OCI-M2 (cell line): ENCODE data around the gene ICAM1.
A peak's percentile ranks its signal among the peaks of the same experiment; 100 is the strongest.
"Not testable (repeated sequence)": the region's sequence is repeated elsewhere in the genome, so short reads cannot be mapped to it uniquely, and the experiment has no call there.

ENCODE experiments used
- DNase-seq: peaks from one replicate; lab custom pipeline; 2025; ENCODE audit not compliant: unreplicated experiment; lab: John Stamatoyannopoulos, UW

ICAM1 gene, protein sequence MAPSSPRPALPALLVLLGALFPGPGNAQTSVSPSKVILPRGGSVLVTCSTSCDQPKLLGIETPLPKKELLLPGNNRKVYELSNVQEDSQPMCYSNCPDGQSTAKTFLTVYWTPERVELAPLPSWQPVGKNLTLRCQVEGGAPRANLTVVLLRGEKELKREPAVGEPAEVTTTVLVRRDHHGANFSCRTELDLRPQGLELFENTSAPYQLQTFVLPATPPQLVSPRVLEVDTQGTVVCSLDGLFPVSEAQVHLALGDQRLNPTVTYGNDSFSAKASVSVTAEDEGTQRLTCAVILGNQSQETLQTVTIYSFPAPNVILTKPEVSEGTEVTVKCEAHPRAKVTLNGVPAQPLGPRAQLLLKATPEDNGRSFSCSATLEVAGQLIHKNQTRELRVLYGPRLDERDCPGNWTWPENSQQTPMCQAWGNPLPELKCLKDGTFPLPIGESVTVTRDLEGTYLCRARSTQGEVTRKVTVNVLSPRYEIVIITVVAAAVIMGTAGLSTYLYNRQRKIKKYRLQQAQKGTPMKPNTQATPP

DNA sequence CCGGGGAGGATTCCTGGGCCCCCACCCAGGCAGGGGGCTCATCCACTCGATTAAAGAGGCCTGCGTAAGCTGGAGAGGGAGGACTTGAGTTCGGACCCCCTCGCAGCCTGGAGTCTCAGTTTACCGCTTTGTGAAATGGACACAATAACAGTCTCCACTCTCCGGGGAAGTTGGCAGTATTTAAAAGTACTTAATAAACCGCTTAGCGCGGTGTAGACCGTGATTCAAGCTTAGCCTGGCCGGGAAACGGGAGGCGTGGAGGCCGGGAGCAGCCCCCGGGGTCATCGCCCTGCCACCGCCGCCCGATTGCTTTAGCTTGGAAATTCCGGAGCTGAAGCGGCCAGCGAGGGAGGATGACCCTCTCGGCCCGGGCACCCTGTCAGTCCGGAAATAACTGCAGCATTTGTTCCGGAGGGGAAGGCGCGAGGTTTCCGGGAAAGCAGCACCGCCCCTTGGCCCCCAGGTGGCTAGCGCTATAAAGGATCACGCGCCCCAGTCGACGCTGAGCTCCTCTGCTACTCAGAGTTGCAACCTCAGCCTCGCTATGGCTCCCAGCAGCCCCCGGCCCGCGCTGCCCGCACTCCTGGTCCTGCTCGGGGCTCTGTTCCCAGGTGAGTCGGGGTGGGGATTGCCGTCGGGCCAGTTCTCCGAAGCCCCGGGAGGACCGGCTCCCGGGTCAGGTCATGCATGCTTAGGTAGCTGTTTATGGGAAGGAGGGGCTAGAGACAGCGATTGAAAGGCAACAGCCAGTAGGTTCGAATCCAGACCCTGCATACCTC is at the start of gene ICAM1:
ICAM1 (plus strand) TSS at position 505 of the 779 bp plus-strand sequence; CDS start at position 545, 40 bp downstream.
- DNase-seq, result no peak

DNA sequence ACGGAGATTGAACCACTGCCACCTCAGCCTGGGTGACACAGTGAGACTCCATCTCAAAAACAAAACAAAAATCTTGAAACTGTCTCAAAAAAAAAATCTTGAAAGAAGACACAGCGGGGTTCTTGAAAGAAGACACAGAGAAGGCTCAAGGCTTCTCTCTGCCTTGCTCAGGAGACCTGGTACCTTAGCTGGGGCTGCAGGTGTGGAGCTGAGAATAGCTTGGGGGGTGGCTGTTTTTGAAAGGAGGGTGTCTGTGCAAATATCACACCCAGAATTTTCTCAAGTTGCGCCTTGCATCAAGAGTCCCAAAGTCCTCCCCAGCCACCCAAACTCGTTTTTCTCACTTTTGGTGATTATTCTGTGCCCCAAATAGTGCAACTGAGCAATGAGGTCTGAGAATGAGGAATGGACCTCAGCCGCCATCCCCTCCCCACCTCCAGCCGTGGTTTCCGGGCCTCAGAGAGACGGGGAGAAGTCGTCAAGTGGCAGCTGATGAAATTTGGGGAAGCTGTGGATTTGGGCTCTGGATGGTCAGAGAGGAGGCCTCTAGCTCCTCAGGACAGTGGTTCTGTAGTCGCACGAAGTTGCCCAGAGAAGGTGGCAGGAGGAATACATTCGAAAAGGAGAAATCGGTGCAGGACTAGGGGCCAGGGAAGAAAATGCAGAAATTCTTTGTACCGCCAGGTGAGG is 48.6 kb upstream of the ICAM1 start:
- no peak for DNase-seq

DNA sequence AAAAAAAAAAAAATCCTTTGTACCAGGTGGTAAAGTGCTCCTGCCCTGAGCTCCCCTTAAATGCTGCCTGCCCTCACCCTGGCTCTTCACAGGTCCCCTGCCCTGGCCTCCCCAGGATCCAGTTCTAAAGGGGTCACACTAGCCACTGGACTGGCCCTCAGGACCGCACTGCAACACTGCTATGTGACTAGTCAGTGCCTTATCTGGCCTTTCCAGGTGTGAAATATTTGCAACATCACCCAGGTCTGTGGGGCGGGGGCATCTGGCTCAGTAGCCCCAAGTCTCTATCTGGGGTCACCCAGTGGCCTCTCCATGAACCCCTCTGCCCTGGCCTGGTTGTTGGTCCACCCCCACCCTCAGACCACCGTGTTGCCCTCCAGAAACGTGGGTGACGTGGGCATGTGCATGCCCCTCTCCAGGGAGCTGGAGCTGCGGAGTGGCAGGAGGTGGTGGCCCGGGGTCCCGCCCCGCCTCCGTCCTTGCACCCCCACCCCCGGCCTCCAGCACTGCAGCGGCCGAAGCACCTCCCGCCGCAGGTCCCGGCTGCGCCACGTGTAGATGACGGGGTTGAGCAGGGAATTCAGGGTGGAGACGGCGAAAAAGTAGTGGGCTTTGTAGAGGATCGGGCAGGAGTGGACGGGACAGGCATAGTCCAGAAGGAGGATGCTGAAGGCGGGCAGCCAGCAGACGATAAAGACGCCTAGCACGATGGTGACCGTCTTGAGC is 47.3 kb upstream of the ICAM1 start:
- DNase-seq, result no peak

DNA sequence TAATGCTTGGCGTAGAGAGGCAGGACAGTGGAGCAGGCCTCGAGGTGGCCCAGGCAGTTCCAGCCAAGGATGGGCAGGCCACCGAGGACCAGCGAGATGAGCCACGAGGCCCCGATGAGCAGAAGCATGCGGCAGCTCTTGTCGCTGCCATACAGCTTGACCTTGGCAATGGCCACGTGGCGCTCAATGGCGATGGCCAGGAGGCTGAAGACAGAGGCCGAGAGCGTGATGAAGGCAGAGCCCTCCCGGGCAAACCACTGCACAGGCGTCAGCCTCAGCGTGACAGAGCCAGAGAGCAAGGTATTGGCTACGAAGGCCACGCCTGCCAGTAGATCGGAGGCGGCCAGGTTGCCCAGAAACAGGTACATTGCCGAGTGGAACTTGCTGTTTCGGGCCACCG is 46.6 kb upstream of the ICAM1 start:
- DNase-seq, result no peak

DNA sequence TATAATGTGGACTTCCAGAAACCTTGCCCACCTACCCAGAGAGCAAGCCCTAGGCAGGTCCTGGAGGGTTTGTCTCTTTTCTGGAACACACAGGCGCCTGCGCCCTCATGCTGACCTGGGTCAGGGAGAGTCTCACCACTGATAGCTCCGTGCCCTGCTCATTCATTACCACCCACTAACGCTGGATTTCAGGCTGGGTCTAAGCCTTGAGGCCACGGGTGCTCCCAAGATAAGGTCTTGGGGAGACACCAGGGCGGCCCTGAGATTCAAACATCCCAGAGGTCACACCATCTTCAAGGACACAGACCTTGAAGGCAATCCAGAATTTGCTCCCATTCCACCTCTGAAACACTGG is 44.9 kb upstream of the ICAM1 start:
- DNase-seq, result no peak

DNA sequence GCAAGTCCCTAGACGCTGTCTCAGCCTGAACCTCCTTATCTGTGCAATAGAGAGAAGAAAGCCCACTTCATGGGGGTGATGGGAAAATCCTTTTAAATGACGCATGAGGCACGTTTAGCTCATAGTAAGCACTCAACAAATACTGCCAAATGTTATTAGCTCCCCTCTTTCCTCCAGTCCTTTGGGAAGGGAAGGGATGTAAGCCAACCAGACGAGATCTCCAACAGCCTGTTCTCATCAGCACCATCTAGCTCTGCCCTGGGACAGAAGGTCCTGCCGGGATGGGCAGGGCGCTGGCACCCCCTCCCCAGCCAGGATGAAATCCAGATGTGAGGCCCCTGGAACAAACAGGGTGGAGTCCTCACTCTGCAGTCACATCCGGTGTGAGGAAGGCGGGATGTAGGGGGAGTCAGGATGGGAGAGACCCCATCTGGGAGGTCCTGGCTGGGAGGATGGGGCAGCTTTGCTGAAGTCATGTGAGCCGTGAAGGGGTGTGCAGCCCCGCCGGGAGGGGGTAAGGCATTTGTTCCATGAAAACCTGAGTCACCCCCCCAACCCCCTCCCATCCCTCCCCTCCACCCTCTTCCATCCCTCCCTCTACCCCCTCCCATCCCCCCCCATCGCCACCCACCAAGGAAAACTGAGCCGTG is 44.4 kb upstream of the ICAM1 start:
- no peak for DNase-seq

DNA sequence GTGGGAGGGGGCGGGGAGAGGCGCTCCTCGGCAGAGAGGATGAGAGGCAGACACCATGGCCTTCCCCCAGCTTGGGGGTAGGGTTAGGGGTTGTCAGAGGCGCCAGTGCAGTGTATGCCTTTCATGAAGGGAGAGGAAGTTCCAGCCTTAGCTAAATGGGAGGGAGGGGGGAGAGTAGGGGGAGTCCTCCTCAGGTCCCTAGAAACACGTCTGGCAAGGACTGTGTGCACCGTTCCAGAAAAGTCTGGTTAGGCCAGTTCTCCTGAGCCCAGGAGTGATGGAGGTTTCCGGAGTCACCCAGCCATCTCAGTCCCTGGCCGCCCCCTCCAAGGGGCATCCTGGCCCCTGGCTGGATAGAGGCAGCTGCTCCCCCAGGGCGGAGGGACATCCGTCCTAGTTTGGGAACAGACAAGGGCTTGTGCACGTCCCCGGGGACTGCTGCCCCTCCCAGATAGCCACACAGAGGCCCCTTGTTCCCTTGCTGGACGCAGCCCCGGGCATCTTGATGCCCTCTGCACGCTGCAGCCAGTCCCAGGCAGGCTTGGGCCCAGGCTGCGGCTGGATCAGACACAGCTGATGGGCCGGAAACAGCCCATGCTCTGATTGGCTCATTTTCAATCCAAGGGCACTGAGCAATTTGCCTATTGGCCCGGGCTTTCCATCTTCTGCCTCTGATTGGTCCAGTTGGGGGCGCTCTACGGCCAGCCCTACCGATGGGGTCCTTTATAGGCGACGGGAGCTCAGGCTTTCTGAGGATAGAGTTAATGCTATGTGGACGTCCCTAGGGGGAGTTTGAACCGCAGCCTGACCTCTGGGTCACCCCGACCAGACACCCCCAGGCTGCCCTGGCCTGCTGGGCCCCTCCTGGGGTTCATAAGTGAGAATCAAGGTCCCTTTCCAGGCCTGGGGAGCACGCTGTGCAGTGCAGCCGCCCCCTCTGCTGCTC is 43.6 kb upstream of the ICAM1 start:
- DNase-seq, result no peak

DNA sequence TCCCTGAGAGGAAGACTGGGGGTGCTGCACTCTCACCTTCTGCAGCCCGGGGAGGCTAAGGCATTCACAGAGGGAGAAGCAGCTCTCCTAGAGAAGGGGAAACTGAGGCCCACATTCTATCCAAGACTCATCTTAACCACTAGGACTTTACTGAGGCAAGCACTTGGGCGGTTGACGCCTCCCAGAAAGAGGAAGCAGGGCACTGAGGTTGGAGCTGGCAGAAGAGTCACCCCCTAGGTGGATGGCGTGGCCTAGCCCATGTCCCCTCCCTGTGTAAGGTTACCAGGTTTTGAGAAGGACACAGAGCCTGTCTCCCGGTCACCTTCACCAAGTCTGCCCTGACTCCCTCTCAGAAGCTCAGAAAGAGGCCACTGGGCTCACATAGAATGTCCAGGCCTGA is 42.5 kb upstream of the ICAM1 start:
- no peak for DNase-seq

DNA sequence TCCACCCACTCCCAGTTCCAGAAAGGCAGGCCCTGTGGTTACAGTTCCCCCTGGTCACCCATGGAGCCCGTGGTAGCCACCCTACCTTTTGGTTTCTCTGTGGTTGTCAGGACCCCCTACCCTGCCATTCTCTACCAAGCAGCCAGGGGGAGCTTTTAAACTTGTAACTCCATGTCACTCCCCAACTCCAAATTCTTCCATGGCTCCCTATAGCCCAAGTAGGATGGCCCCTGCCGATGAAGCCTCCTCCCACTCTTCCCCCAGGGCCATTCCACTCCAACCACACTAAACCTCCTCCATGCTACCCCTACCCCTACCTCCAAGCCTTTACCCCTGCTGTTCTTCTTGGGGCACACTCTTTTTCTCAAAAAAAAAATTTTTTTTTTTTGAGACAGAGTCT is 42.0 kb upstream of the ICAM1 start:
- peak; percentile 88 for DNase-seq

DNA sequence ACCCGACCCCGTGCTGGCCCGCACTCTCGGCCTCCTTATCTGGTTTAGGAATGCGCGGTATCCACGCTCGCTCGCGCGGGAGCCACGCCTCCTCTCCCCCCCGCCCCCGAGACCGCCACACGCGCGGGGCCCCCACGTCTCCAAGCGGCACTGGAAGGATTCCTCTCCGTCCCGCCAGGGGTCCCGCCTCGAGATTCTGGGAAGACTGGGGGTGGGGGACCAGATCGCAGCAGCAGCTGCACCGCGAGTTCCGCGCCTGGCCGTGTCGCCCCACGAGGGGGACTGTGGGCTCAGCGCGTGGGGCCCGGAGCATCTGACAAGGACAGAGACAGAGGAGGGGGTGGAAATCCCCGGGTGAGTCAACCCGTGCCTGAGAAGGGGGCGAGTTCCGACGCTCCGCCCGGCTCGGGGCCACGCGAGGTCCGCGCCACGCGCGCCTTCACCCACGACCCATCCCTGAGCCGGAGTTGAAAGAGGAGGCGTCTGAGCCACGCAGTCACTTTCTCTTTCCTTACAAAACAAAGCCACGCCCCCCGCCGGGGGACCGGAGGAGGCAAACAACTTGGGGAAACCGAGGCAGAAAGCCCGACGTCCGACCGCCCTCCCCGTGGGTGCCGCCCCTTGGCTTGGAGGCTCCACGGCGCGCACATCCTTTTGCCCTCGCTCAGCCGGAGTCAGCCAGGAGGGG is 40.6 kb upstream of the ICAM1 start:
- no peak for DNase-seq

DNA sequence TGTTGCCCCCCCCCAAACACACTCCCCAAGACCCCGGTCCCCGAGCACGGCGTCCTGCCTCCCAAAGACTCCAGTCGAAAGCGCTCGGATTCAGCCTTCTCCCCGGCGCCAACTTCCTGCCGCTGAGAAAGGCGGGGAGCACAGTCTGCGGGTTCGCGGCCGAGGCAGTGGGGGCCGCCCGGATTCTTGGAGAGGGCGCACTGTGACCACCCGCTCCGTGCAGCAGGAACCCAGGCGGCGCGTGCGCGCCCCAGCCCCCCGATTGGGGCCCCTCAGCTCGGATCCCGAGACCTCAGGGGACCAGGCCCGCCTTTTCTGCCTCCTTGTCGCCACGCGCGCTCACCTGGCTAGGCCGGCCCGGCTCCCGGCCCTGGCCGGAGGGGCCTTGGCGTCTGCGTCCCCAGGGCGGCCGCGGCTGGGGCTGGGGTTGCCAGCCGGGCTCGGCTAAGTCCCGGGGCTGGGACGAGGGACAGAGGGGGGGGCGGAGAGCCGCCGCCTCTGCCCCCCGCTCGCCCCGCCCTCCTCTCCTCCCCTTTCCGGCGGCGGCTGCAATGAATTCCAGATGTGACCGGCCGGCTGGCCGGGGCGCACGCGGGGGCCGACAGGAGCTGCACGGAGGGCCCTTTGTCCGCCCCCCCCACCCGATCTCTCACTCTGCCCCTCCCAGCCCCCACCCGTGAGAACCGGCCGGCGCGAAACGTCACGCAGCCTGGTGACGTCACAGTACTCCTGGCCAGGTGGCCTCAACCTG is 39.9 kb upstream of the ICAM1 start, which contains the start of gene S1PR2:
S1PR2 (minus strand) TSS at position 471 of the 751 bp plus-strand sequence. CDS start 6,426 bp downstream, outside the sequence.
- DNase-seq, result peak; percentile 98

DNA sequence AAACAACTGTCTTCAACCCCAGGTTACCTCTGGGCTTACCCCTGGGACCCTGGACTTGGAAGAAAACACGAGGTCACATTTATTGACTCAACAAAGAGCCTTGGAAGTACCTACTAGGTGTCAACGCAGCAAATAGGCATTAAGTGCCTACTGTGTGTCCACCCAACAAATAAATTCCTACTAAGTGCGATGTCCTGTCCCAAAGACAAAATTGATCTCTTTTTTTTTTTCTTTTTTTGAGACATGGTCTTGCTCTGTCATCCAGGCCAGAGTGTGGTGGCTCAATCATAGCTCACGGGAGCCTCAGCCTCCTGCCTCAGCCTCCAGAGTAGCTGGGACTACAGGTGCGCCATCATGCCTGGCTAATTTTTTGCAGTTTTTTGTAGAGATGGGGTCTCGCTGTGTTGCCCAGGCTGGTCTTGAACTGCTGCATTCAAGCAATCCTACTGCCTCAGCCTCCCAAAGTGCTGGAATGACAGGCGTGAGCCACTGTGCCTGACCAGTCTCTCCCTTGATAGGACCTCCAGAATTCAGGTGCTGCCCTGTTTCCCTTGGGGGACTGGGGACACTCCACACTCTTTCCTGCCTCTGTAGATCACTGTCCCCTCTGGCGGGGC is 39.2 kb upstream of the ICAM1 start:
- DNase-seq, result no peak

DNA sequence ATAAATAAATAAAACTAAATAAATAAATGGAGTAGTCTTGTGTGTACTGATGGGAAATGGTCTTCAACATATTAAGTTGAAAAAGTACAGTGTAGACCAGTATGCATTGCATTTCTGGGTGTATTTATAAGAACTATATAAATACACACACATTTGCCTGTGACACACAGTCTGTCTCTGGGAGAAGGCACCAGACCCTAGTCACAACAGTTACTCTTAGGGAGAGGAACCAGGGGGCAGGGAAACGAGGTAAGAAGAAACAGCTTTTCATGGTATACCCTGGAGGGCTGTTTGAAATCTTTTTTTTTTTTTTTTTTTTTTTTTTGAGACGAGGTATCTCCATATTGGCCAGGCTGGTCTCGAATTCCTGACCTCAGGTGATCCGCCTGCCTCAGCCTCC is 37.0 kb upstream of the ICAM1 start:
- no peak for DNase-seq

DNA sequence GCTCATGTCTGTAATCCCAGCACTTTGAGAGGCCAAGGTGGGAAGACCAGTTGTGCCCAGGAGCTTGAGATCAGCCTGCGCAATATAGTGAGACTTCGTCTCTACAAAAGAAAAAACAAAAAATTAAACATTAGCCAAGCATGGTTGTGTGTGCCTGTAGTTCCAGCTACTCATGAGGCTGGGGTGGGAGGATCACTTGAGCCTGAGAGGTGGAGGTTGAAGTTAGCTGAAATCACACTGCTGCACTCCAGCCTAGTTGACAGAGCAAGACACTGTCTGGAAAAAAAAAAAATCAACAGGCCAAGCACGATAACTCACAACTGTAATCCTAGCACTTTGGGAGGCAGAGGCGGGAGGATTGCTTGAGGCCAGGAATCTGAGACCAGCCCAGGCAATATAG is 35.9 kb upstream of the ICAM1 start:
- no peak for DNase-seq

DNA sequence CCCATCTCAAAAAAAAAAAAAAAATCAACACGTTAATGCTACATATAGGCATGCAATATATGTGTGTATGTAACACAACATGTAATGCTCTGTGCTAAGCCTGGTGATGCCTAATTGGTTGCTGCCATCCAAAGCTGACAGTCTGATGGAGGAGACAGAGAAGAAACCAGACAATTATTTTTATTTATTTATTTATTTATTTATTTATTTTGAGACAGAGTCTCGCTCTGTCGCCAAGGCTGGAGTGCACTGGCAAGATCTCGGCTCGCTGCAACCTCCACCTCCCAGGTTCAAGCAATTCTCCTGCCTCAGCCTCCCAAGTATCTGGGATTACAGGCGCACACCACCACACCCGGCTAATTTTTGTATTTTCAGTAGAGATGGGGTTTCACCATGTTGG is 35.5 kb upstream of the ICAM1 start:
- not testable (repeated sequence) for DNase-seq

DNA sequence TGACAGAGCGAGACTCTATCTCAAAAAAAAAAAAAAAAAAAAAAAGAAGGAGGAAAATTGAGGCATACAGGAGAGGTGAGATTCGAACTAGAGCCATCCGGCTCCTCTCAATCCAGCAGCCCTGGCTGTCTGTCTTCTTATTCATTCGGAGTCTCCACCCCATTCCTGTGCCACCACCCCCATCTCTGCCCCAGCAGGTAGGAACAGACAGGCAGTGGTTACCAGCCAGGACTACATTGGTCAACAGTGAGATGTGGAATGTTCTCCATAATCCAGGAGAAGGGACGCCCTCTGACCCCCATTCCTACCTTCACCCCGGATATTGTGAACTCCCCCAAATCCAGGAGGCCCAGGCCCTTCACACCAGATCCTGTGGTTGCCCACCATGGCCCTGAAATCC is 33.2 kb upstream of the ICAM1 start:
- DNase-seq, result no peak

DNA sequence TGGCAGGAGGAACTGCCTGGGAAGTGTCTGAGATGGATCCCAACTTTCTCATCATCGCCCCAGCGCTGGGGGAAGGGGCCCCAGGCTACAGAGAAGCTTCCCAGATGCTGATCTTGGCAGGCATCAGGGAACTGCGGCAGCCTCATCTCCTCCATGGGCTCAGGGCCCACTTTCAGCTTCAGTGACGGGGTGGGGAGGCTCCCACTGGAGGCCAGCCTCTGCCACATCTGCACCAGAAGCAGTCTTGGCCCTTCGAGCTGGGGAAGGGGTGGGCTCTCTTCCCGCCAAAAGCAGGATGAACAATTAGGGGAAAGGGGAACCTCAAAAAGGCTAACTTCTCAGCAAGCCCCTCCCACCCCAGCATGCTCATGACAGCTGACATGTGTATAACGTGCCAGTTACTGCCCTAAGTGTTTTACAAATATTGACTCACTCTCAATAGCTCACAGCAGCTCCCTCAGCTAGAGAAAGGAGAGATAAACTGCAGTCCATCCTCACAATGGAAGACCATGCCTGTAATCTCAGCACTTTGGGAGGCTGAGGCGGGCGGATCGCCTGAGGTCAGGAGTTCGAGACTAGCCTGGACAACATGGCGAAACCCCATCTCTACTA is 32.6 kb upstream of the ICAM1 start:
- DNase-seq, result no peak
